DLD1 (cell line): ENCODE data around the gene EFNA3.

Experiments
- in situ Hi-C: cut with HindIII; loops from 2 replicates; pipeline ENCODE4 v1.10.0; 2017; ENCODE audit warnings: low sequenced_read_pairs

EFNA3 gene

DNA sequence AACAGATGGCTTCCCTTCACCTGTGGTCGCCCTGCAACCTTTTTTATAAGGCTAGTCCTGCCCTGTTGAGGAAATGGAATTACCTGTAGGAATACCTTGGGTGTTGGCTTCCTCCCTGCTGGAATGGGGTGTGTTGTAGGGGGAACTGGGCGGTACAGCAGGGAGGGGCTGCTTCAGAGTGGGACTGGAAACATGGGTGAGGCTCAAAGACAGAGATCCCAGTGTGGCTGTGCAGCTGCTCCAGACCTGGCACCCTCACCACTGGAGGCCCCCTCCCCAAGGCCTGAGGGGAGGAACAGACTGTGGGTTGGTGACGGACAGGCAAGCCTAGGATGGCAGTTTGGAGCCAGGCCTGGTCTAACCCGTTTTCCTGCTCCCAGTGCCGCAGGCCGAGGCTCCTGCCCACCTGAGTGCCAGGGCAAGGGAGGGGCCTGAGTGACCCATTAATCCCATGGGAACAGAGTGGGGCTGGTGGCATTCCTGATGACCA is 4.5 kb downstream of the EFNA3 start:
- in situ Hi-C loops: no loop called here

DNA sequence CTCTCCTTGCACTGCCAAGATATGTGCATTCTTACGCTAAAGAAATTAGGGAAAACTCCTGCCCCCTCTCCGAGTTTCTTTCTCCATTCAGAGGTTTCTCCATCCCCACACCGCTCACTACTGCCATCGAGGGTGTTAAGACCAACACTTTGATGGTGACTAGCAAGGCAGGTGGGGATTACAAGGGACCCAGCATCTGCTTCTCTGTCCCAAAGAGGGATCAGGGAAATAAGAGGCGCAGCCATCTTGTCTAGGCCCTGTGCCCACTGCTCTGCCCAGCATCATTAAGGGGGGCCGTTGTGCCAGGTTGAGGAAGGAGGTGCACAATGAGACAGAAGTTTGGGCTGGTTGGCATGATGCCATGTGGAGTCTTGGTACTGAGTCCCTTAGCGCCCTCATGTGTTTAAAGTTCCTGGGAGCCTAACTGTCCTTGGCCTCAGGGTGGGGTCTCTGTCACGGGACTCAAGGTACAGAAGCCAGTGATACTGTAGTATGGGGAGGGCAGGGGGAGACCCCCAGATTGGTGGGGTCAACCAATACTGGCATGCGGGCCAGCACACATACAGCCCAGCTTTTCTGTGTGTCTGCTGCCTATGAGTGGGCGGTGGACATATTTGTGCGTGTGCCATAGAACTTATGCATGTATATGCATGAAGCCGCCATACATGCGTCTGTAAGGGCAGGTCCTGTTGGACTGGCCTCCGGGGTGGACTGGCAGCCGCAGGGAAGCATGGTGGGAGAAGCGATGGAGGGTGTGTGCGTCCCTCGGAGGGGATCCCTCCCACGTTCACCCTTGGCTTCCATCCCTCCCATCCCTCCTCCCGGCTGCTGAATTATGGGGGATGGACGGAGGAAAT is 5.5 kb downstream of the EFNA3 start:
- in situ Hi-C loops: no loop called here

DNA sequence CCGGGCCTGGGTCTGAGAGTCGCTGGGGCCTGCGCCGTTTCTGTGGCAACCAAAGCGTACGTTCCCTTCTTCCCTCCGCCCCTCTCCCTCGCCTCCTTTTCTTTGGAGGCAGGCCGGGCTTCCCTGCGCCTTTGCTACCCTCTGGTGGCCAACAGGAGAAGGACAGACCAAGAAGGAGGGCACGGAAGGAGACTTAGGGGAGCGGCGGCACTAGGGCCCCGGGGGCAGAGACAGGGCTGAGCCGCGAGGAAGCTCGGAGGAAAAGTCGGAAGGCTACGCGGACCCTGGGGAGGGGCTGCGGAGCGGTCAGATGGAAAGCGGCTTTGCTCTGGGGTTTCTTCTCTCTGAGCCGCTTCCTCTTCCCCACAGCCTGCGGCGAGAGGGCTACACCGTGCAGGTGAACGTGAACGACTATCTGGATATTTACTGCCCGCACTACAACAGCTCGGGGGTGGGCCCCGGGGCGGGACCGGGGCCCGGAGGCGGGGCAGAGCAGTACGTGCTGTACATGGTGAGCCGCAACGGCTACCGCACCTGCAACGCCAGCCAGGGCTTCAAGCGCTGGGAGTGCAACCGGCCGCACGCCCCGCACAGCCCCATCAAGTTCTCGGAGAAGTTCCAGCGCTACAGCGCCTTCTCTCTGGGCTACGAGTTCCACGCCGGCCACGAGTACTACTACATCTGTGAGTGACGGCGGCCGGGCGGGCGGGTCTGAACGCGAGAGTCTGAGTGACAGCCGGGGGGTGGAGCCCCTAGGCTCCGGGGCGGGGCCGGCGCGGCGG is 6.3 kb downstream of the EFNA3 start:
- in situ Hi-C loops: no loop called here

DNA sequence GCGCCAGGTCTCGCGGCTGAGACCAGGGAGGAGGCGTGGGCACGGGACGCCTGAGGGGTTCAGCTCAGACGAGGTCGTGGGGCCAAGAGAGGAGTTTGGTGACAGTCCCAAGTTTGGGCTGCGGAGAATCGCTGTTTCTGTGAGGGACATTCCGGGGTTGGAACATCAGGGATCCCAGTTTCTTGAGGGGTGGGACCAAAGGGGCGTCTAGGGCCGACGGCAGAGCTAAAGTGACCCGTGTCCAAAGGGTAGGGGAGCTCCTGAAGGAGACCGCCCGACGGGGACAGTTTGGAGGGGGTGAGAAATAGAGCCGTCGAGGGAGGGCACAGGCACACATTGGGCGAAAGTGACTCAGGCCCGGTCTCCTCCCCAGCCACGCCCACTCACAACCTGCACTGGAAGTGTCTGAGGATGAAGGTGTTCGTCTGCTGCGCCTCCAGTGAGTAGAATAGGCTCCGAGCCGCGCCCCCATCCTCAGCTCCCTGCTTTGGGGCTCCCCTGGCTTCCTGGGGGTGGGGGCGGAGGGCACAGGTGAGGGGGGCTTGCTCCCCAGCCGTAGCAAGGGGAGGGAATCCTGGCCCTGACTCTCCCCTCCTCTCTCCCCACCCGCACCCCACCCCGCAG is 7.0 kb downstream of the EFNA3 start:
- in situ Hi-C loops: no loop called here

DNA sequence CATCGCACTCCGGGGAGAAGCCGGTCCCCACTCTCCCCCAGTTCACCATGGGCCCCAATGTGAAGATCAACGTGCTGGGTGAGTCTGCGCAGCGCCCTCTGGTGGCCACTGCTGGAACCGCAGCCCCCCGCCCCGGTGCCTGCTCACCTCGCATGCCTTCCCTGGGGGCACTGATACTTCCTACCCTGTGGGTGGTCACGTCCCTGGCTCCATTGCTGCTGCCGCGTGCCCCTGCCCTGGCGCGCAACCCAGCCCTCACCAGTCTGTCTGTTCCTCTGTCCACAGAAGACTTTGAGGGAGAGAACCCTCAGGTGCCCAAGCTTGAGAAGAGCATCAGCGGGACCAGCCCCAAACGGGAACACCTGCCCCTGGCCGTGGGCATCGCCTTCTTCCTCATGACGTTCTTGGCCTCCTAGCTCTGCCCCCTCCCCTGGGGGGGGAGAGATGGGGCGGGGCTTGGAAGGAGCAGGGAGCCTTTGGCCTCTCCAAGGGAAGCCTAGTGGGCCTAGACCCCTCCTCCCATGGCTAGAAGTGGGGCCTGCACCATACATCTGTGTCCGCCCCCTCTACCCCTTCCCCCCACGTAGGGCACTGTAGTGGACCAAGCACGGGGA is 7.6 kb downstream of the EFNA3 start:
- in situ Hi-C loops: no loop called here

DNA sequence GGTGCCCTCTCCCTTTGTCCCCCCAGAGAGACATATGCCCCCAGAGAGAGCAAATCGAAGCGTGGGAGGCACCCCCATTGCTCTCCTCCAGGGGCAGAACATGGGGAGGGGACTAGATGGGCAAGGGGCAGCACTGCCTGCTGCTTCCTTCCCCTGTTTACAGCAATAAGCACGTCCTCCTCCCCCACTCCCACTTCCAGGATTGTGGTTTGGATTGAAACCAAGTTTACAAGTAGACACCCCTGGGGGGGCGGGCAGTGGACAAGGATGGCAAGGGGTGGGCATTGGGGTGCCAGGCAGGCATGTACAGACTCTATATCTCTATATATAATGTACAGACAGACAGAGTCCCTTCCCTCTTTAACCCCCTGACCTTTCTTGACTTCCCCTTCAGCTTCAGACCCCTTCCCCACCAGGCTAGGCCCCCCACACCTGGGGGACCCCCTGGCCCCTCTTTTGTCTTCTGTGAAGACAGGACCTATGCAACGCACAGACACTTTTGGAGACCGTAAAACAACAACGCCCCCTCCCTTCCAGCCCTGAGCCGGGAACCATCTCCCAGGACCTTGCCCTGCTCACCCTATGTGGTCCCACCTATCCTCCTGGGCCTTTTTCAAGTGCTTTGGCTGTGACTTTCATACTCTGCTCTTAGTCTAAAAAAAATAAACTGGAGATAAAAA is 8.4 kb downstream of the EFNA3 start:
- in situ Hi-C loops: no loop called here

DNA sequence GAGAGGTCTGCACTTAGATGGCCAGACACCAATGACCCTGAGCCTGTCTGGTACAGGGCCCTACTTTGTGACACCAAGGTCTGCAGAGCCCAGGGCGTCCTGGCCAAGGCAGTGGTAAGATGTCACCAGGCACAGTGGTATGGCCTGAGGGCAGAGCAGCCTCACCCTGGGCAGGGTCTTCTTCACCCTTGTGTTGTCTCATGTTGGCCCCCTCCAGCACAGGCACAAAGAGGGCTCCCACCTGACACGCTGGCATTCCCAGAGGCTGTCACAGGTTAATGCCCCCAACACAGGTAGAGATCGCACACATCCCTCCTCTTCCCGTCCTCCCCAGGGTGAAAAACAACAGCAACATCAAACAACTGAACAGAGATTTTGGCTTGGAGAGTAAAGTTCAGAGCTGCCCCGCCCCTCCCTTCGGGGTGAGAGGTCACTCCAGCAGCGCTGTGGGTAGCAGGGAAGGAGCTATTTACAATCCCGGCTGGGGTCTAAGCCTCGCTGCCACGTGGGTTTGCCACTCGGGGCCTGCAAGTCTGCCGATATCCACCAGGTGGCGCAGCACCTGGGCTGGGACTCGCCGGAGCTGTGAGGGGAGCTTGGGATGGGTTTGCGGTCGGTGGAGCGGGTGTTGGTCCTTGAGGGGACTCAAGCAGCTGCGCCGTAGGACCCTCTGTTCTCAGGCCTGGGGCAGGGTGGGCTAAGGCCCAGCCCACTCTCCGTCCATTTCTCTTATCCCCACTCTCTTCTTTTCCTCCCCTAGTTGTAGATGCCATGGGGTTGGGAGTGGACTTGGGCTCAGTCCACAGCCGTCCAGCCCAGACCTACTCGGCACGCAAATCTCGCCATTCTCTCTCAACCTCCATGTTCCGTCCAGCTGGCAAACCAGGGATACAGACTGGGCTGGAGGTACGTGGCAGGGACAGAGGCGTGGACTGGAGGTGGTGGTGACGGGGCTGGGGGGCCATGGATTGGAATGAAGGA is 12.7 kb downstream of the EFNA3 start:
- in situ Hi-C loops: no loop called here

DNA sequence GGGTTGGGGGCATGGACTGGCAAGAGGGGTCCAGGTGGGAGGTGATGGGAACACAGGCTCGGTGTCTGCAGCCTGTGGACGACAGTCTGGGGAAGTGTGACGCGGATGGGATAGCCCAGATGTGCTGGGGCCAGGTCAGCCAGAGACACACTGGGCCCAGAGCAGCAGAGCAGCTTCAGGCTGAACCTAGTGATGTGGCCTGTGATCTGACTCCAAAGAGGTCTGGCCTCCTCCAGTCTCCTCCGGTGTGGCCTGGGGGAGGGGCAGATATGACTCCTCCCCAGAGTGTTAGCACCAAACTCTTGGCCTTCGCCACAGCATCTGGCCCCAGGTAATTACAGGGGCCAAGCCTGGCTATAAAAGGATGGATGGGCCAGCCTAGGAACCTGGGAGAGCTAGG is 13.5 kb downstream of the EFNA3 start:
- in situ Hi-C loops: no loop called here

DNA sequence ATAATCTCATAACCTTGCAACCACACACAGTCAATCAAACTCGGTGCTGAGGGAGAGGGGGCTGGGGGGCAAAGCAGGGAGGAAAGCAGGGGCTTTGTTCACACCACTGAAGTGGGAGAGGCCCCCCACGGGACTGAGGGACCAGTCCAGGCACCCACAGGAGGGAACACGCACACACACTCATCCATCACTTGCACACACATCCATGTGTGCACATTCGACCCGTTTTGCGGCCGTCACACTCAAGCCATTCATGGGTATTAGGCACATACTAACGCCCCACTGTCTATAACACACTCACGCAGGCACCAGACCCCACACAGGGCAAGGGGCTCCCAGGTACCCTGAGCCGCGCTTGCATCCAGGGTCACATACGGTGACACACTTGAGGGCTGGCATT is 14.0 kb downstream of the EFNA3 start:
- in situ Hi-C loops: no loop called here

DNA sequence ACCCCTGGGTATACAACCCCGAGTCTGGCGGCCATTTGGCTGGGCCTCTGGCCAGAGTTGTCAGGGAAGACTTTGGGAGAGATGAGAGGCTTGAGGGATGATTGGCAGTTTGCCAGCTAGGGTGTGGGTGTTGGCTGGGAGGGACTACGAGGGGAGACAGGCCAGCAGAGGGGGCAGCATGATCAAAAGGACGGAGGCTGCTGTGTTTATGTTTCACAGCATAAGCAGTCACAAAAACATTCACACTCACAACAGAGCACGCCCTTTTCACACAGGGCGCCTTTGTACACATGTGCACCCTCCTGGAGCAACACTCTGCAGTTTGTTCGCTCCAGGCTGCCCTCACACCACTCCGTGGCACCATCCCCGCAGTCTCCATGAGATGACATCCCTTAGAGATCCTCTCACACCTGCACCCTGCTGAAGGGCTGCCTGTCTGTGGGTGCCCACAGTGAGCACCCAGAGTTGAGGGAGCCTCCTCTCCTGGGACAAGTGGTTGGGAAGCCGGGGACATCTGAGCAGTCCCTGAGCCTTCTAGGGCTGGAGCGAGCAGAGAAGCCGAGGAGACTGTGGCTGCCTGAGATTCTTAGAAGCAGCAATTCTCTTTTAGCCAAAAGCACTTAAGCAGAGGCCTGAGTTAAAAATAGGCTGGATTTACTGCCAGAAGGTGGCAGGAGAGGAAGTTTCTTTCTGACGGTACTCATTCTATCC is 15.4 kb downstream of the EFNA3 start:
- in situ Hi-C loops: no loop called here

DNA sequence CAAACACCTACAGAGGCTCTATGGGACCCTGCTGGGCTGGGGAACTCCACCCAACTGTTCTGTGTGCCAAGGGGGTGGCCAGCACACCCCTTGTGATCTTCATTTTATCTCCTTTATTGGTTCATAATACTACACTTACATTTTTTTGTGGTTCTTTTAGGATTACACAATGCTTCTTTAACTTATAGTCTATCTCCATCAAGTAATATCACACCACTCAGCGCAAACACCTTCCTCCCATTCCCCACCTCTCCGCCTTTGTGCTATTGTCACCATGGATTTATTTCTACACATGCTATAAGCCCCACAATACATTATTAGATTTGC is 15.9 kb downstream of the EFNA3 start:
- in situ Hi-C loops: no loop called here

DNA sequence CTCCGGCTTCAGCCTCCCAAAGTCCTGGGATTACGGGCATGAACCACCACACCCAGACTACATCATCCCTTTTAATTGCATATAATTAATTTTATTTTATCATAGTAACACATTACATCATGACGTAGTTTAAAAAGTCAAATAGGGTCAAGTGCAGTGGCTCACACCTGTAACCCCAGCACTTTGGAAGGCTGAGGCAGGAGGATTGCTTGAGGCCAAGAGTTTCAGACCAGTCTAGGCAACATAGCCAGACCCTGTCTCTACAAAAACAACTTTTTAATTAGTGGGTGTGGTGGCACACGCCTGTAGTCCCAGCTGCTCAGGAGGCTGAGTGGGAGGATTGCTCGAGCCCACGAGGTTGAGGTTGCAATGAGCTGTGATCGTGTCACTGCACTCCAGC is 20.7 kb downstream of the EFNA3 start:
- in situ Hi-C loops: no loop called here

DNA sequence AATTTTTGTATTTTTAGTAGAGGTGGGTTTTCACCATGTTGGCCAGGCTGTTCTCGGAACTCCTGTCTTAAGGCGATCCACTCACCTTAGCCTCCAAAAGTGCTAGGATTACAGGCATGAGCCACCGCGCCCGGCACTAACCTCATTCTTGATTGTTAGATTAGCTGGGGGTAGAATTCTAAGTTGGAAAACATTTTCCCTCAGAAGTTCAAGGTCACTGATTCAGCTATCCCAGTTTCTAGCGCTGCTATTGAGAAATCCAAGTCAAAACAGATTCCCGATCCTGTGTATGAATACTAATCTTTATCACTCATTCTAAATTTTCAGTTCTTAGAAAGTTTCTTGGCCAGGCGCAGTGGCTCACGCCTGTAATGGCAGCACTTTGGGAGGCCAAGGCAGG is 24.7 kb downstream of the EFNA3 start:
- in situ Hi-C loops: no loop called here

DNA sequence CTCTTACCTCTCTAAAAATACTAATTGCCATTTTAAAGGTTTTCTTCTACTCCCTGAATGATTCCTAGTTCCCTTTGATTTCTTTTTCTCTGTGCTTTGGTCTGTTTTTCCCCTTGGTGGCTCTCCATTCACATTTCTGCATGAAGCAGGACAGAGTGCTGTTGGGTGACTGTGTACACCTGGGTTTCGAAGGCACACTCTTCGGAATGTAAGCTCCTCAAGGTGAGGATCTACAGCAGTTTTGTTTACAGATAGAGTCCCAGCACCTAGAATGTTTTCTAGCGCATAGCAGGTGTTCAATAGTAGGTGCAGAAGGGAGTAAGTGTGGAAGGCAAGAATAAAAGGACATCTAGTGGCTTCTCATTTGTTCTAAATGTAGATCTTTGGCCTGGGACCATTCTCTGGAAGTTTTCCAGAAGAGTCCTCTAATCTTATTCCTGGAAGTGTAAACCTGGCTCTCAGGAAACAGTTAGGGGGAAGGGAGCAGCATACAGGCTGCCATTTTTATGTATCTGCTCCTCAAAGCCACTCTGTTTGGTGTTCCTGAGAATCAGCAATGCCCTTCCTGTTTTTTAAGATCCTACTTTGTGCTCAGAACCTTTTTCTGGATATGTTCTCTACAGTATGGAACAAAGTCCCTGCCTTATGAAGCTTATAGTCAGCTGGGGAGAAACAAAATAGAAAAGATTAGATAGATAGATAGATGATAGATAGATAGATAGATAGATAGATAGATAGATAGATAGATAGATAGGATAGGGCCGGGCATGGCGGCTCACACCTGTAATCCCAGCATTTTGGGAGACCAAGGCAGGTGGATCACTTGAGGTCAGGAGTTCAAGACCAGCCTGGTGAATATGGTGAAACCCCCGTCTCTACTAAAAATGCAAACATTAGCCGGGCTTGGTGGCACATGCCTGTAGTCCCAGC is 26.2 kb downstream of the EFNA3 start:
- in situ Hi-C loops: no loop called here

DNA sequence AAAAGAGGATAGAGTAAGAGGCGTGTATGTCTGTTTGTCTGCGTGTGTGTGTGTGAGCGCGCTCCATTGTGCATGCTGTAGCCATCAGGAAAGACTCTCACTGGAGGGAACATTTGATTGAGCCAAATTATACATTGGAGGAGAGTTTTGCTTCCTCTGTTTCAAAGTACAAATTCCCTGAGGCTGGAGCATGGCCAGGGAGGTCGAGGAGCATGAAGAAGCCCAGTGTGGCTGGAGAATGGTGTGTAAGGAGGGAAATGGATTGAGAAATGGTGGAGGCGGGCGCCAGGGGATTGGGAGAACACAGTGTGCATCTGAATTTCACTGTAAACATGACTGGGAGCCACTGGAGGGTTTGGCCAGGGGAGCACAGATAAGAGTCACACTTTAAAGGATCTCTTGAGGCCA is 27.0 kb downstream of the EFNA3 start:
- in situ Hi-C loops: no loop called here

DNA sequence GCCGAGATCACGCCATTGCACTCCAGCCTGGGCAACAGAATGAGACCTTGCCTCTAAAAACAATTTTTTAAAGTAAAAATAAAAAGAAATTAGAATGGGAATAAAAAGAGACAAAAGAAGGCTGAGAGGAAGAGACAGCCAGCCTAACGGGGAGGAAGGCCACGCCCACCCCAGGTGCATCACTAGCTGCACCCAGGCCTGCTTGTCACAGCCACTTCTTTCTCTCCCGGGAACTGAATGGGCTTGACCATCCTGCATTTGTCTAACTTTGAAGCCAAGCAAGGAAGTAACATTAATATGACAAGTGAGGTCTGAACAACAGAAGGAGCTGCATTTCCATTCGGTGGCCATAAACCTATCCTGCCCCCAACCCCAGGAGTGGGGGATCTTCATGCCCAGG is 28.2 kb downstream of the EFNA3 start:
- in situ Hi-C loops: no loop called here

DNA sequence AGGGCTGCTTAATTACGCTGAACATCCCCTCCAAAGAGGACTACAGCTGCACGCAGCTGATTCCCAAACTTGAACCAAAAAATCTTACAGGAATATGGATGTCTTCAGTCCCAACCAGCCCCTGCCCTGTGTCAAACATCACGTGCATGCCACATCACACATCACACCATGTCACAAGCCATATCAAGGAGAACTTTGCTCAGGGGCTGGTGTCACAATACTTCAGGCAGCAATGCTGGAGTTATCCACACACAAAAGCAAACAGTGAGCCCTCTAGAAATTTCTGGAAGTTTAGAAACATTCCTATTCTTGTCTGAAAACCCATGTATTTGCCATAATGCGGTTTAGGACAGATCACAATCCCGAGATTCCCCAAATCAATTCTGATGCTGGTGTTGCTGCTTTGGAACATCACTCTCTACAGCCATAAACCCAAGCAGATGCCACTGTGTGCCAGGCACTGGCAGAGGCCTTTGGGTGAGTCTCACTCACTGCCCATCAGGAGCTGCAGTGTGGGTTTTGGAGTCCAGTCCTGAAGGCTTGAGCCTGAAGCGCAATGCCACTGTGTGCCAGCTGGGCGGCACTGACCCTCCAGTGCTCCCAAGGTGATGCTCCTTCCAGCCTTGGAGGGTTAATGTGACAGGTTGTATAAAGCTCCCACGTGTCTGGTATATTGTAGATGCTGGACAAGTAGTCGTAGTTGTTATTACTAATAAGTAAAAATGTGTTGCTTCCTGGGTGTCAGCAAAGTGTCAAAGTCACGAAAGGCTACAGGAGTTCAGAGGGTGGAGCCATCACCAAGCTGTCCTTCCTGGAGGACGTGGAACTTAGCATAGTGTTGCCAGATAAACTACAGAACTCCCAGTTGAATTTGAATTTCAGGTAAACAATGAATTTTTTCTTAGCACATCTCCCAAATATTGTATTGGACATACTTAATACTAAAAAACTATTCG is 28.9 kb downstream of the EFNA3 start:
- in situ Hi-C loops: no loop called here
